Stimulated activated CD4-positive, alpha-beta T cell treated with anti-CD3 and anti-CD28 coated beads, TNF-alpha, amount 100 ng/mL, for 24 hours (primary cell): Measurements from ENCODE around the gene SORCS2.

Experiments used
- DNase-seq, 3 experiments: peaks; one replicate each; pipeline ENCODE4 v3.0.0-alpha.2; 2020; ENCODE audit warnings: low read depth in 3 of 3

The SORCS2 gene

DNA sequence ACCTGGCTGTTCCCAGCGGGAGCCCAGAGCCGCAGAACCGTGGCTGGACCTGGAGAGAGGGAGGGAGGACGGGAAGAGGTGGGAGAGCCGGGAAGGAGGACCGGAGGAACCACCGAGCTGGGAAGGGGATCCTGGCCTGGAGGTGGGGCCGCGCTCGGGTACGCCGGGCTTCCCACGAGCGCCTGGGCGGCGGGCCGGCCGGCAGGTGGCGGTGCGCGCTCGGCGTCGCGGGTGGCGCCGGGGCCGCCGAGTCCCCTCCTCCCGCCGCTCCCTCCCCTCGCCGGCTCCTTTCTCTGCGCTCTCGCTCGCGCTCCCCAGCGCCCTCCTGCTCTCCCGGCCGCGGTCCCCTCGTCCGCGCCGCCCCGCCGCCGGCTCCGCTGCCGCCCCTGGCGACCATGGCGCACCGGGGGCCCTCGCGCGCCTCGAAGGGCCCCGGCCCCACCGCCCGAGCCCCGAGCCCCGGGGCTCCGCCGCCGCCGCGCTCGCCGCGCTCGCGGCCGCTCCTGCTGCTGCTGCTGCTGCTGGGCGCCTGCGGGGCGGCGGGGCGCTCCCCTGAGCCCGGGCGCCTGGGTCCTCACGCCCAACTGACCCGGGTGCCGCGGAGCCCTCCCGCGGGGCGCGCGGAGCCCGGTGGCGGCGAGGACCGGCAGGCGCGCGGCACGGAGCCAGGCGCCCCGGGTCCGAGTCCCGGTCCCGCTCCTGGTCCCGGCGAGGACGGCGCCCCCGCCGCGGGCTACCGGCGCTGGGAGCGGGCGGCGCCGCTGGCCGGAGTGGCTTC, at the start of gene SORCS2:
Gene SORCS2 (plus strand): TSS at position 287 of the 778 bp plus-strand sequence.
- DNase-seq, result peak in 2 of 3 experiments; percentile 39 to 50

DNA sequence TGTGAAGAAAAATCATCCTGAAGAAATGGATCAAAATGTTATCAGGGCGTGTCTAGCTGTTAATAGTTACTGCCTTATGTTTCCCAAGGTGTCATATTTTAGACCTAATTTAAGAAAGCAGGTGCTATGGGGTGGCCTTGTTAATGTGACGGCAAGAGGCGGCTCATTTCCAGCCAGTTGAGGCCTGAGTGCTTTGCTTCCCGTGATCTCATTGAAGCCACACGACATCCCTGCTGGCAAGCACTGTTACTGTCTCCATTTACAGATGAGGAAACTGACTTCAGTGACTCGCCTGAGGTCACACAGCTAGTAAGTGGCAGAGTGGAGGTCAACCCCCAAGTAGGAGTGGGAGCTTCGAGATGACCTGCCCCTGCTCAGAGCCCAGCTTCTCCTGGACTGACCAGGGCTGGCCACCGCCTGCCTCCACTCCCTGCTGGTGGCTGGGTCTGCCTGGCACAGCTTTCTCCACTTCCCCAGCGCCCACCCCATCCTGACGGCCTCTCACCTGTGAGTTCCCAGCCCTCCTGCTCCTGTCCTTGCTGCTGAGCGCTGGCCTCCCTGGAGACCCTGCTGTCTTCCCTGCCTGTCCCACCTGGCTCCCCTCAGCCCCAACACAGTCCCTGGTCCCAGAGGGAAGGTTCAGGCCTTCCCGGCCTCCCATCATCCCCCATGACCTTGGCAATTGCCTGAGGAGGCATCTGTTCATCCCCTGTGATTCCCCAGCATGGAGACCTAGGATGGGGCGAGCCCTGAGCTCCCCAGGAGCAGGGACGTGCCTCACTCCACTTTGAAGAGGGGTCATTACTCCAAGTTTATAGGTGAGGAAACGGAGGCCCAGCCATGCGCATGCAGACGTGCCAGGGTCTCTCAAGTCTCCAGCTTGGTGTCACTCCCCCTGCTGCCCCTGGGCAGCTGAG, 47.7 kb upstream of the SORCS2 start:
- DNase-seq, result no peak

DNA sequence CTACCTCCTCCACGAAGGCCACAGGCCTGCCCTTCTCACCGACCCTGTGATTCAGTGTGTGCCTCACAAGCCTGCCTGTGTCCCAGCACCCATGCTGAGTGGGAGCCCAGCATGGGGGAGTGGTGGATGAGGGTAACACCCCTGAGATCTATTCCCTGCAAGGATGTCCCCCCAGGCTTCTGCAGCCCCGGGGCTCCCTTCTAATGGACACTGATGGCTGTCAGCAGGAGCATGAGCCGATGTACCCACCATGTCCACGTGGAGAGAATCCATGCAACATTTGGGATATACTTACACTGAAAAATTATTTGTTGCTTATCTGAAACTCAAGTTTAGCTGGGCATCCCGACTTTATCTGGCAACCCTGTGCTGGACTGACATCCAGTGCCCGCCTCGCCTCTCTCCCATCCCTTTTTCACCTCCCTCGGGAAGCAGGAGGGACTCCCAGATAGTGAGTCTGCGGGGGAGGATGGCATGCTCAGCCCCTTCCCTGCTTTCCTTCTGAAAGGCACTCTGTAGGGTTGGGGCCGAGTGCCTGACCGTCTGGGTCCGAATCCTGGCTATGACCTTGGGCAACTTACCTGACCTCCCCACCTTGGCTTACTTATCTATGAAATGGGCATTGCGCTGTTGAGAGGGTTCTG, 46.9 kb upstream of the SORCS2 start:
- DNase-seq, result no peak

DNA sequence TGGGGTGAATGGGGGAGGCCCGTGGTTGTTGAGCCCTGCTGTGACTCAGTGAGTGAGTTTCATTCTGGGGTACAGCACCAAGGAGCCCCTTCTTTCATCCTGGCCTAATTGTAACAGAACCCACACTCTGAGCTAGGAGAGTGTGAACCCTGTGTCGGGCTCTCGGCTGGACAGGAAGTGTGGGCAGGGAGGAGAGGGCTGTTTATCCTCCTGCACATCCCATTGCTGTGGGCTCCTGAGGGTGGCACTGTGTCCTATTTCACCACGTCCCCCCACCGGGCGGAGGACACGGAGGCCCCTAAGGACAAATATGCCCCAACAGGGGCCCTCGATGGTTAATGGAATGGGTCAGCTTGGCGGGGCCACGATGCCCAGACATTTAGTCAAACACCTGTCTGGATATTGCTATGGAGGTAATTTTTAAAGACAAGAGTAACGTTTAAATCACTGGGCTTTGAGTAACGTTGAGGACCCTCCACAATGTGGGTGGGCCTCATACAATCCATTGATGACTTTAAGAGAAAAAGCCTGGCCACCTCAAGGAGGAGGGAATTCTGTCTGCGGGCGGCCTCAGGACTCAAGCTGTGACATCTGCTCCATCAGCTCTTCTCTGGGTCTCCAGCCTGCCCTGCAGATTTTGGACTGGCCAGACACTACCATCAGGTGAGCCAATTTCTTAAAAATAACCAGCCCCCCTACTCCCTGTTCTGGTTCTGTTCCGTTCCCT, 46.1 kb upstream of the SORCS2 start:
- no peak for DNase-seq

DNA sequence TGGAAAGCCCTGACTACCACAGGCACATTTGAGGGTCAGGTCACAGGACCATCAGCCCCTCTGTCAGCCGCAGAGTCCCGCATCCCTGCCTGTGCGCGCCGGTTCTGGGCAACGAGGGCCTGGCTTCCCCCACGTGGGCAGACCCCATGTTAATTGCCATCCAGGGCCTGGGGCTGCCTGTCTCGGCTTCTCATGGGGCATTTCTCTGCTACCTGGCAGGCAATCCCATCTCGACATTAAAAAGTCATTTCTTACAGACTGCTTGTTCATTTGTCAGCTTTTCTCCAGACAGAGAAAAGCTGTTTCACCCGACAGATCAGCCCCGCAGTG, 45.6 kb upstream of the SORCS2 start:
- no peak for DNase-seq

DNA sequence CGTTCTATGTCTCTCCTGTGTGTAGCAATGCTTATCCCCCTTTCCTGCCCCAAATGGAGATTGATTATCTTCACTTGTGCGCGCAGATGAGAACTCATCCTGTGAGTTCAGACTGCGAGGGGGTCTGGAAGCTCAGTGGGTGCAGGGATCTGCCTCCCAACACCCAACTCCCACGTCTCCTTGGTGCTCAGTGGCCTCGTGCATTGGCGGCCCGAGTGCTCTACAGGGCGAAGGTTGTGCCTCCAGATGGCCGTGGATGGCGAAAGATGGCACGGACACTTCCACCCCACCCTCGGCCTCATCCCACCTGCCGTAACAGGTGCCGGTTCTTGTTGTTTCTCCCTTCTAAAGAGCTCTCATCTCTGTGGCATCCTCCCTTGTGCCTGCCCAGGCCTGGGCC, 45.1 kb upstream of the SORCS2 start:
- DNase-seq, result no peak

DNA sequence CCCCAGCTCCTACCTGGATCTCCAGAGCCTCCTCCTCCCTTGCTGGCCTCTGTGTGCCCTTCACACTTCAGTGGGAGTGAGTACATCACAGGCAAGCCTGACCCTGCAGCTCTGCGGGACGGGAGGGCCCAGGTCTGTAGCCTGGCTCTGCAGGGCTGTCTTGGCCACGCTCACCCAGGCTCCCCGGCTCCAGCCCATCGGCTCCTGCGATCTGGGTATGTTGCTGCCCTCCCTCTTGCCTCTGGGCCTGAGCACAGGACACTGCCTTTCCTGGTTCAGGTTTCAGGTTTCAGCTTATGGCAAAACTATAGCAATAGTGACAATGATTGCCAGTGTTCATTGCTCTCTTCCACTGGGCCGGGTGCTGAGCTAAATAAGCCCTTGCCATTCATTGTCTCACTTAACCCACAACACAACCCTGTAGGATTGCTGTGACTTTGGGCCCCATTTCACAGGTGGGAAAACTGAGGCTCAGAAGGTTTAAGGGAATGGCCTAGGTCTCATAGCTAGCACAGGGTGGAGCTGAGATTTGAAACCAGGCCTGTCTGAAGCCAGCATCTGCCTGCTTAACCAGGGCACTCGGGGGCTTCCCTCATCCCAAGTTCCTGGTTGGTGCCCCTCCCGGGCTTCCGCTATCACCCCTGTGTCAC, 44.6 kb upstream of the SORCS2 start:
- DNase-seq, result no peak

DNA sequence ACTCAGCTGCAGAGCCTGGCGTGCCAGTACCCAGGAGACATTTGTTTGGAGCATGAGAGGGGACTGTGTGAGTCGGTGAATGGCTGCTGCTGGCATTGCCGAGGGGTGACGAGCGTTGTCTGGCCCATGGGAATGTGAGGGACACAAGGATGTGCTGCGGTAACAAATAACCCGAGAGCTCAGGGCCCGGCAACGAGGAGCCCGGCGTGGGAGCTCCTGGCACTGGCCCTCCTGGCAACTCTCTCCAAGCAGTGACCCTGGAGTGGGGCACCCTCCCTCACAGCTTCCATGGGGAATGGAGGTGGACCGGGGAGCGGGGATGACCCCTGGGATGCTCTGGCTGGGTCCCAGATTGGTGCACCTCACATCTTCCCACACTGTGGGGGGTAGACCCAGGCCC, 44.0 kb upstream of the SORCS2 start:
- DNase-seq, result no peak

DNA sequence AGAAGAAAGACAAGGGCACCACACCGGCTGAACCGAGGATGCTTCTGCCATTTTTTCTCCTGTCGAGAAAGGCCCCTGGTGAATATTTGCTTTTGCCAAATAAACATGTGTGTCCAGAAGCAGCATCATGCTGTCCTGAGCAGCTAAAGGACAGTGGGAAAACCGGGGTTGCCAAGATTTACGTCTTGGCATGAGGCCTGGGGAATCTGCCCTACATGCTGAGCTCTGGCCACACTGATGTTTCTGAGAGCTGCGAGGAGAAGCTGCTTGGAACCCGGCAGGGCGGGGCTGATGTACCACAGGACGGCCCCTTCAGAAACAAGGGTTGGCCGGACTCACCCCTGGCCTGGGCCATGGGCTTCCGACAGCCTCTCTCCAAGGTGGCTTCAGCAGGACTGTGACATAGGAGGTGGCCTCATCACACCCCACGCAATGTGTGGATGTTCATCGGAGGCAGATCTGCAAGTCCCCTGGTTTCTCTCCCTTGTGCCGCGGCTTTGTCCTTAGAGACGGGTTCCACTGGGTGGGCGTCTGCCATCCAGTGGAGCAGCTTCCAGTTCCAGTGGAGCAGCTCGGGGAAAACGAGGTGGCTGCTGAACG, 42.2 kb upstream of the SORCS2 start:
- DNase-seq, result no peak

DNA sequence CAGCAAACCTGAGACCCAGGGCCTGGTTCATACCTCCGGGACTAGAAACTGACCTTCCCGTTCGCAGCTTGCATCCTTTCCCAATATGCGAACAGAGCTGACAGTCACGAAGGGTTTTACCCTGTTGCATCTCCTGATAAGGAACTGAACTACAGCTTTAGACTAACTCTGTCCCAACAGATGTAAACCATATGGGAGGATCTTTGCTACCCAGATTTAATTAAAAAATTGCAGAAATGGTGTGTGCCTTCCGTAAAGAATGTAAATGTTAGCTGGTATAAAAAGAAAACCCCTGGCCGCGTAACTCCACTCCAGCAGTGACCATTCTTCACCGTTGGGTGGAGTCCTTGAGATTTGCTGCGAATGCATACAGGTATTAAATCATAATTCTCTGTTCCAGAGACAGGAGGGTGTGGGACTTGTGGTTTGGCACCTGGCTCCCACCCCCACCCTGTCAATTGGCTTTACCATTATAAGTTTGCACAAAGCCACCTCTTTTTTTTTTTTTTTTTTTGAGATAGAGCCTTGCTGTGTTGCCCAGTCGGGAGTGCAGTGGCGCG, 40.6 kb upstream of the SORCS2 start:
- no peak for DNase-seq

DNA sequence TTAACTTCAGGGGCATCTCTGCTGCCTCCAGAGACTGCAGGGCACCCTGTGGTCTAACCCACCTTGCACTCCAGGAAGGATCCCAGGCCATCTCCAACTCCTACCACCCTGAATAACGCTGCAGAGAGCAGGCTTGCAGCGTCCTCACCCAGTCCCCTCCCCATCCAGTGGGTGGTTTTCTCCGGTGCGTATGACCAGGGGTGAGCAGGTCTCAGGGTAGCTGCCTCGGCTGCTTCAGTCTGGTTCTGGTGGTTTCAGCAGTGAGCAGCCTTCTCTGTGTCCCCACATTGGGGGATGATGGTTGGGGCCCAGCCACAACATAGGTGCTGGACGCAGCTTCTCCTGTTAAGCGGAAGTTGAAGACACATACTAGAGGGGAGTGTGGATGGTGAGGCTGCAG, 38.6 kb upstream of the SORCS2 start:
- no peak for DNase-seq

DNA sequence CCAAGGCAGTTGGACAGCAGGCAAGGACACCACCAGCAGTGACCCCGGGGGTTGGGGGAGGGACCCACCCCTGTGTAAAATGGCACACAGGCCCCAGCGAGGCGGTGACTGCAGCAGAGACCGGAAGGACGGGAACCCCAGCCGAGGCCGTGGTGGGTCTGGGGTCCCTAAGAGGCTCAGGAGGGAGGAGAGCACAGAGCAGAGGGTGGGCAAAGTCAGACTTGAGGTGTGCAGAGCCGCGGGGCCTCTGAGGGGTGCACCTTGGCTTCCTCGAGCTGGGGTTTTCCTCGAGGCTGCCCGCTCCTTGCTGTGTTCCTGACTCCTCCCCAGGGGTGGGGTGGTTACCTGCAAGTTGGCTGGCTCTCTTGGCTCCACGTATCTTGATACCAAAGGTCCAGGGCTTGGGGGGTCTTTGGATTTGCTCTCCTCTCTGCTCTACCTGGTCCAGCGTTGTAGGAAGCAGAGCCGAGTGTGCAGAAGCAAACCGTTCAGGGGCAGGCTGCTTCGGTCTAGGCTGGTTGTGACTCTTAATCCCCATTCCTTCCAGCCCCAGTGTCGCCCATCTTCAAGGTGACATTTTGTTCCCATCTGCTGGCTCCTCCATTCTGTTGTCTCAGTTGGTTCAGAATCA, 37.9 kb upstream of the SORCS2 start:
- no peak for DNase-seq

DNA sequence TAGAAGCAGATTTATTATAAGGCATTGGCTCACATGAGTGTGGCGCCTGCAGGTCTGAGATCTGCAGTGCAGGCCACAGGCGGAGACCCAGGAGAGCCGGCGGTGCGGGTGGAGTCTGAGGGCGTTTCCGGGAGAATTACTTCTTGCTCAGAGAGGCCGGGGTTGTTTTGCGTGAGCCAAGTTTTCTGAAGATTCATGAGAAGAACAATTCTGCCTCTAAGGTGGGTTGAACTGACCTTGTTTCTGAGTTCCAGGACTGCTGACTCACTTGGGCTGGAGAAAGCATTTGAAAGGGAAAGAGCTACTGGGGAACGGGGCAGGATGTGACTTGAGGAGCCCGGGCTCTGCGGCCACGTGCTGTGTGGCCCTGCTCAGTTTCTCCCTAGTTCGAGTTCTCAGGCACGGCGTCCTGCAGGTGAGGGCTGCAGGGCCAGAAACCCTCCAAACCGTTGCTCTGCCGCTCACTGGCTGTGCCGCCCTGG, 36.7 kb upstream of the SORCS2 start:
- no peak for DNase-seq

DNA sequence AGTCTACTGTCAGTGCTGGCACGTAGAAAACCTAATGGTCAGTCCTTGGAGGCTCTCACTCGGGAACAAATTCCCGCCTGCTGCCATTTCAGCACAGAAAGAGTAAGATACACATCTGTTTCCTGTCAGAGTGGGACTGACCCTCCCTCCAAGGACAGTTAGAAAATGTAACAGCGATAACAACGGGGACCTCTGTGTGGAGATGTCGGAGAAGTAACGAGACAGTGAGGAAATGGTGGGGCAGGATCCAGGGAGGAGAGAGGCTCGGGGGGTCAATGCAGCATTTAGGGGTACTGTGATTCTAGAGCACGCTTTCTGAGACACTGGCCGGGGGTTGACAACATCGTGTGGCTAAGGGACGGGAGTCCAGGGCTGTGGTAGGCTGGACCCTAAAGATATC, 36.0 kb upstream of the SORCS2 start:
- no peak for DNase-seq

DNA sequence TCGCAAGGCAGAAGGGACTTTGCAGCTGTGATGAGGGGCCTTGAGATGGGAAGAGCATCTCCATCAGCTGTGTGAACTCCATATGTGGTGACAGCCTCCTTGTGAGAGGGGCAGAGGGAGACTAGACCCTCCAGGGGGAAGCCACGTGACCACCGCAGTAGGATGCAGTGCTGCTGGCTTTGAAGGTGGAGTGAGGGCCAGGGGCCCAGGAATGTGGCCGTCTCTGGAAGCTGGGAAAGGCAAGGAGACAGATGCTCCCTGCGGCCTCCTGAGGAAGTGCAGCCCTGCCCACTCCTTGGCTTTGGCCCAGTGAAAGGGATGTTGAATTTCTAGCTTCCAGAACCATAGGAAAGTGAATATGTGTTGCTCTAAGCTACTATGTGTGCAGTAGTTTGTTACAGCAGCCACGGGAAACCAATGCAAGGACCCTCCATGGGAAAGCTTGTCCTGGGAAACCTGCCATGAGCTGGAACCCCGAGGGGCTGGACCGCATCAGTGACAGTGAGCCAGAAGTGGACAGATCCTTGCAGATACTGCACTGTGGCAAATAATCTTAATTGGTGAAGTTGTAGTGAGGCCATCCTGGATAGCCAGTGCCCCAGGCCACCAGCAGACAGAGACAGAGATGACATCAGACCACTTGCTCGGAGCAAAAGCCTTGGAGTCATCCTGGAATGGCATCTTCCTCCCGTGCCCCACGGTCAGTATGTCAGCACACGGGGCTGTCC, 35.4 kb upstream of the SORCS2 start:
- no peak for DNase-seq

DNA sequence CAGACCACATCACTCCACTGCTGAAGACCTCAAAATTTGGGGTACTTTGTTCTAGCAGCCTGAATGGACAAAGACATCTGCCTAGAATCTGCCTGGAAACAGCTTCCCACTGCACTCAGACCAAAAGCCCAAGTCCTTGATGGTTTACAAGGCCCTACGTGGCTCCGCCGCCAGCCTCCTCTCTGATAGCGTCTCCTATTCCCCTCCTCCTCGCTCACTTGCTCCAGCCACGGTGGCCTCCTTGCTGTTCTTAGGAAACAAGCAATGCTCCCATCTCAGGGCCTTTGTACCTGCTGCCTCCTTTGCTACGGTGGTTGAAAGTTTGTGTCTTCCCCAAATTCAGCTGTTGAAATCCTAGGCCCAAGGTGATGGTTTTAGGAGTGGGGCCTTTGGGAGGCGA, 34.7 kb upstream of the SORCS2 start:
- no peak for DNase-seq

DNA sequence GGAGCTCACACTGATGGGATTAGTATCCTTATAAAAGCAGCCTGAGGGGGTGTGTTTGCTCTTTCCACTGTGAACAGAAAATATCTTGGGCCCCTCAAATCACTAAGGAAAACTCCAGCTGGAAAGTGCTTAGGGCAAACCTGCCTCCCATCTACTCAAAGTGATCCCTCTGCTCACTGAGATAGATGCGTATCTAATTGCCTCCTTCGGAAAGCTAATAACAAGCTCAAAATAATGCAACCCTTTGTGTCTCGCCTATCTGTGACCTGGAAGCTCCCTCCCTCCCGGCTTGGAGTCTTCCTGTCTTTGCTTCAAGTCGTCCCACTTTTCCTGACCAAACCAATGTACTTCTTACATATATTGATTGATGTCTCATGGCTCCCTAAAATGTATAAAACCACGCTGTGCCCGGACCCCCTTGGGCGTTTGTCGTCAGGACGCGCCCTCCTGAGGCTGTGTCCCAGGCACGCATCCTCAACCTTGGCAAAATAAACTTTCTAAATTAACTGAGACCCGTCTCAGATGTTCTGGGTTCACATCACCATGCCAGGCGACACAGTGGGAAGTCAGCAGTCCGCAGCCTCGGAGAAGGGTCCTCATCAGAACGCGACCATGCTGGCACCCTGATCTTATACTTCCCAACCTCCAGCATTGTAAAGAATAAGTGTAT, 34.1 kb upstream of the SORCS2 start:
- DNase-seq, result no peak

DNA sequence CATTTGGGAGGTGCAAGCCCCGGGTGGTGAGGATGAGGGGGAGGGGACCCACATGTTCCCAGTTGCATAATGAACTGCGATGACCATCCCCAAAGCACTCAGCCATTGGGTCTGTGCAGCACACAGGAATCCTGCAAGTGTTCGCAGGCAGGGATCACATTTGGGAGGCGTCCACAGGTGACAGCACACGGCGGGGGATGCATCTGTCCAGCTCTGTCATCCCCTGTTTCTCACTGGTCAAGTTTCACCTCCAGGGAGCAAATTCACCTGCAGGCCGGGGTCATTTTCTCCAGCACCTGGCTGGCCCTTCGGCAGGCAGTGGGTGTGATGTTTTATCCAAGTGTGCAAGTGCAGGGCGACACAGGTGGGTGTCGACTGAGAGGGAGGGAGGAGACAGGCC, 33.3 kb upstream of the SORCS2 start:
- no peak for DNase-seq

DNA sequence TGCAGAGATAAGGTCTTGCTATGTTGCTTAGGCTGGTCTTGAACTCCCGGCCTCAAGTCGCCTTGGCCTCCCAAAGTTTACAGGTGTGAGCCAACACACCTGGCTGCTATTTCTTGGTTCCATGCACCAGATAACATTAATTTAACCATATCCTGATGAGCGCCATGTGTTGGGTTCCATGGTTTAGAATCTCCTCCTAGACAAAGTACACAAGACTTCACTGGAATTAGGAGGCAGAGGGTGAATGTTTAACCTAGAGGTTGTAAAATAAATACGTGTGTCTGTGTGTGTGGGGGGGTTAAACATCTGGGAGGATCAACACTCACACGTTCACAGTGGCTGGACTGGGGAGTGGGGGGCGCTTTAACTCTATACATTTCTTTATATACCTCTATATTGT, 32.4 kb upstream of the SORCS2 start:
- no peak for DNase-seq
